Epithelial cell of esophagus (primary cell): ENCODE measurements around the gene SSR1.

ENCODE experiments used
- DNase-seq: peaks from one replicate; pipeline ENCODE4 v3.0.0; 2010; ENCODE audit warnings: low read depth
- H3K4me3 ChIP-seq: 2 replicates; pipeline ENCODE4 v1.5.1; 2011; ENCODE audit warnings: mild to moderate bottlenecking, low read length, control low read depth
- CTCF ChIP-seq: IDR thresholded peaks from 2 replicates; pipeline ENCODE4 v1.5.1; 2011; ENCODE audit warnings: low read depth, mild to moderate bottlenecking, low read length, control low read depth, inconsistent platforms; ENCODE audit not compliant: insufficient read depth; ENCODE audit errors: missing control alignments

The SSR1 gene

GRCh38 chr6:7260291-7261031, 52.5 kb downstream of the SSR1 start:
- no peak for DNase-seq
- TF ChIP-seq CTCF: no peak
- H3K4me3 ChIP-seq: peak overlapping the region; percentile 64

- no peak overlapping the region for H3K4me3 ChIP-seq
- DNase-seq: no peak
- no peak for TF ChIP-seq CTCF
Measured at GRCh38 chr6:7258231-7258763, 54.7 kb downstream of the SSR1 start.

GRCh38 chr6:7257521-7258230, 55.3 kb downstream of the SSR1 start:
- H3K4me3 ChIP-seq: no peak overlapping the region
- DNase-seq: no peak

GRCh38 chr6:7256785-7257184, 56.2 kb downstream of the SSR1 start:
- no peak overlapping the region for H3K4me3 ChIP-seq
- TF ChIP-seq CTCF: no peak

More at GRCh38 chr6:7257521-7258230, 55.3 kb downstream of the SSR1 start:
- no peak for TF ChIP-seq CTCF

GRCh38 chr6:7255918-7256317, 57.1 kb downstream of the SSR1 start:
- no peak overlapping the region for H3K4me3 ChIP-seq
- DNase-seq: no peak
- no peak for TF ChIP-seq CTCF

More at GRCh38 chr6:7256785-7257184, 56.2 kb downstream of the SSR1 start:
- no peak for DNase-seq

GRCh38 chr6:7254980-7255835, 57.8 kb downstream of the SSR1 start:
- no peak for DNase-seq
- H3K4me3 ChIP-seq: no peak overlapping the region
- no peak for TF ChIP-seq CTCF
